Measurements from ENCODE around the gene MFAP2. TPM values are rescaled to one million over a fixed set of nuclear protein-coding genes. Genes with fewer than 3 reads are reported as not detected.
"Not testable (repeated sequence)": the region's sequence is repeated elsewhere in the genome, so short reads cannot be mapped to it uniquely, and the experiment has no call there.

Gene MFAP2
- total RNA-seq, 1 donor from 2014 or later, result 170 TPM

DNA sequence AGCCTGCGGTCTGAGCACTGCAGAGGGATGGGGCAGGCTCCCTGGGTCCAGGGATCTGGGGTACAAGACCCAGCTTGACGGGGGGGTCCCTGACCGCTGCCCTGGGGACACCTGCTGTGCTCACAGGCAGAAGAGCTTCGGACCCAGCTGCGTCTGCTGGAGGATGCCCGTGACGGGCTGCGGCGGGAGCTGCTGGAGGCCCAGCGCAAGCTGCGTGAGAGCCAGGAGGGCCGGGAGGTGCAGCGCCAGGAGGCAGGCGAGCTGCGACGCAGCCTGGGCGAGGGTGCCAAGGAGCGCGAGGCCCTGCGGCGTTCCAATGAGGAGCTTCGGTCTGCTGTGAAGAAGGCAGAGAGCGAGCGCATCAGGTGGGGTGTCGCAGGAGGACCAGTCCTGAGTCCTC, 25.2 kb downstream of the MFAP2 start:
- Mint-ChIP-seq H3K4me1 (ENCODE audit: low read depth) (peaks cover under 1% of the 10 kb centered on the region), H3K4me3 (ENCODE audit: low read depth) (no peak overlapping the region), H3K9me3 (ENCODE audit: low read depth) (no peaks in the 10 kb centered on the region), H3K36me3 (ENCODE audit: insufficient read depth) (no peaks in the 10 kb centered on the region), H3K27me3 (no peaks in the 10 kb centered on the region), H3K27ac (no peak overlapping the region)
- TF ChIP-seq, protein P1, sequence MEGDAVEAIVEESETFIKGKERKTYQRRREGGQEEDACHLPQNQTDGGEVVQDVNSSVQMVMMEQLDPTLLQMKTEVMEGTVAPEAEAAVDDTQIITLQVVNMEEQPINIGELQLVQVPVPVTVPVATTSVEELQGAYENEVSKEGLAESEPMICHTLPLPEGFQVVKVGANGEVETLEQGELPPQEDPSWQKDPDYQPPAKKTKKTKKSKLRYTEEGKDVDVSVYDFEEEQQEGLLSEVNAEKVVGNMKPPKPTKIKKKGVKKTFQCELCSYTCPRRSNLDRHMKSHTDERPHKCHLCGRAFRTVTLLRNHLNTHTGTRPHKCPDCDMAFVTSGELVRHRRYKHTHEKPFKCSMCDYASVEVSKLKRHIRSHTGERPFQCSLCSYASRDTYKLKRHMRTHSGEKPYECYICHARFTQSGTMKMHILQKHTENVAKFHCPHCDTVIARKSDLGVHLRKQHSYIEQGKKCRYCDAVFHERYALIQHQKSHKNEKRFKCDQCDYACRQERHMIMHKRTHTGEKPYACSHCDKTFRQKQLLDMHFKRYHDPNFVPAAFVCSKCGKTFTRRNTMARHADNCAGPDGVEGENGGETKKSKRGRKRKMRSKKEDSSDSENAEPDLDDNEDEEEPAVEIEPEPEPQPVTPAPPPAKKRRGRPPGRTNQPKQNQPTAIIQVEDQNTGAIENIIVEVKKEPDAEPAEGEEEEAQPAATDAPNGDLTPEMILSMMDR (IDR thresholded peaks at IDR 0.05; ENCODE audit: unreplicated experiment), result no peak
- no peak for DNase-seq (ENCODE audit: low spot score, unreplicated experiment)

DNA sequence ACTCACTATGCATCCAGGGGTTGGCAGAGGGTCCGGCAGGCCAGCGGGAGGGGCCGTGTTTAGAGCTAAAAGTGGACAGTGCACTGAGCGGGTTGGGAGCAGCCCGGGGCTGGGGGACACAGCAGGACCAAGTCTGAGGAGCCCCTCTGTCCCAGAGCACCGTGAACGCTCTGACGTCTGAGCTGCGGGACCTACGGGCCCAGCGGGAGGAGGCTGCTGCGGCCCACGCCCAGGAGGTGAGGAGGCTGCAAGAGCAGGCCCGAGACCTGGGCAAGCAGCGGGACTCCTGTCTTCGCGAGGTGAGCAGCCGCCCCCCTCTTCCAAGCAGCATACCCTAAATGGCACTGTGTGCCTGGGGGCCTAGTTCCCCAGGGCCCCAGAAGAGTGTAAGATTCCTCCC, 25.8 kb downstream of the MFAP2 start:
- H3K4me3 Mint-ChIP-seq (ENCODE audit: low read depth), result no peak overlapping the region

DNA sequence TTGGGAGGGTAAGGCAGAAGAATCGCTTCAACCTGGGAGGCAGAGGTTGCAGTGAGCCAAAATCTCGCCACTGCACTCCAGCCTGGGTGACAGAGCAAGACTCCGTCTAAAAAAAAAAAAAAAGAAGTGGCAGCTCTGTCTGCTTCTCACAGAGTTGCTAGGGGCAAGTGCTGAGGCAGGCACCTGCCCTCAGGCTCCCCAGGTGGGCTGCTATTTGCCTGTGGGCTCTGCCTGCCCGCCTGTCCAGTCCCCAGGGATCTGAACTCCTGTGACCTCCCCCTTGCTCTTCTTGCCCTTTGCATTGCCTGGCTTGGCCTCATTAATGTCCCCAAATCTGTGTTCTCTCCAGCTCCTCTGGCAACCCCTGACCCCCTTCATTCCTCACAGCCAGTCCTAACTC, 28.0 kb downstream of the MFAP2 start:
- not testable (repeated sequence) for H3K4me3 Mint-ChIP-seq (ENCODE audit: low read depth); H3K36me3 Mint-ChIP-seq (ENCODE audit: insufficient read depth); H3K9me3 Mint-ChIP-seq (ENCODE audit: low read depth); H3K27me3 Mint-ChIP-seq; H3K4me1 Mint-ChIP-seq (ENCODE audit: low read depth); H3K27ac Mint-ChIP-seq; DNase-seq (ENCODE audit: low spot score, unreplicated experiment)

More for the DNA sequence above, 25.8 kb downstream of the MFAP2 start:
- Mint-ChIP-seq H3K4me1 (ENCODE audit: low read depth) (no peaks in the 10 kb centered on the region), H3K27me3 (no peaks in the 10 kb centered on the region), H3K27ac (no peak overlapping the region), H3K36me3 (ENCODE audit: insufficient read depth) (no peaks in the 10 kb centered on the region), H3K9me3 (ENCODE audit: low read depth) (no peaks in the 10 kb centered on the region)
- TF ChIP-seq, protein P1 (IDR thresholded peaks at IDR 0.05; ENCODE audit: unreplicated experiment), result no peak
- DNase-seq (ENCODE audit: low spot score, unreplicated experiment), result no peak

DNA sequence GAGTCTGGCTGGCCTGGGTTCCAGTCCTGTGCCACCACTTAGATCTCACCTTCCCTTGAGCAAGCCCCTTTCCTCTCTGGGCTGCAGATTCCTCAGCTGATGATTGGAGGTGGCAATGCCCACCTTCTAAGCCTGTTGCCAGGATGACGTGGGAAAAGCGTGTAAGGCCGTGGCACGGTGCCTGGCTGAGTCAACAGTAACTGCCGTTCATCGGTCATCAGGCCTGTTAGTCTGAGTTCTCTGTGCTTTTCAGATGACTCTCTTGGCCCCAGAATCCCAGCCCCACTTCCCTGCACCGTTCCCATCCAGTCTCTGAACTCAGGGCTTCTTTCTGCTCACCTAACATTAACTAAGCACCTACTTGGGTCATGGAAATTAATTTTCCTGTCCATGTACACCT, 31.4 kb downstream of the MFAP2 start:
- DNase-seq (ENCODE audit: low spot score, unreplicated experiment); H3K36me3 Mint-ChIP-seq (ENCODE audit: insufficient read depth); H3K27me3 Mint-ChIP-seq; H3K4me3 Mint-ChIP-seq (ENCODE audit: low read depth); H3K9me3 Mint-ChIP-seq (ENCODE audit: low read depth); H3K4me1 Mint-ChIP-seq (ENCODE audit: low read depth); H3K27ac Mint-ChIP-seq: not testable (repeated sequence)

DNA sequence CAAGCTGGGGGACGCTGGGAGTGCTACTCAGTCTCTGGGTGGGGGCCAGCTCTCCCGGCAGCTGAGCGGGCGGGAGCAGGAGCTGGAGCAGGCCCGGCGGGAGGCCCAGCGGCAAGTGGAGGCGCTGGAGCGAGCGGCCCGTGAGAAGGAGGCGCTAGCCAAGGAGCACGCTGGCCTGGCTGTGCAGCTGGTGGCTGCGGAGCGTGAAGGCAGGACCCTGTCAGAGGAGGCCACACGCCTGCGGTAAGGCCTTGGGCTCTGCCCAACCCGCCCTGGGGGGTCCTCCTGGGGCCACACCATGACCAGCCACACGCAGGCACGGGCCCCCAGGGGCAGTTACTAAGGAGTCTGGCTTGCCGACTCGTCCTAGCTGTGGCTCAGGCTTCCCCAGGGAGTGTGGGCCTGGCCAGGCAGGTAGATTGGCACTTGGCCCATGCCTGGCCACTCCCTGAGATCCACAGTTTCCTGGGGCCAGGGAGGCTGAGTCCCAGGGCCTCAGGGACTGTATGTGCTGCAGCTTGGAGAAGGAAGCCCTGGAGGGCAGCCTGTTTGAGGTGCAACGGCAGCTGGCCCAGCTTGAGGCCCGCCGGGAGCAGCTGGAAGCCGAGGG, 32.0 kb downstream of the MFAP2 start:
- not testable (repeated sequence) for DNase-seq (ENCODE audit: low spot score, unreplicated experiment); H3K27ac Mint-ChIP-seq

DNA sequence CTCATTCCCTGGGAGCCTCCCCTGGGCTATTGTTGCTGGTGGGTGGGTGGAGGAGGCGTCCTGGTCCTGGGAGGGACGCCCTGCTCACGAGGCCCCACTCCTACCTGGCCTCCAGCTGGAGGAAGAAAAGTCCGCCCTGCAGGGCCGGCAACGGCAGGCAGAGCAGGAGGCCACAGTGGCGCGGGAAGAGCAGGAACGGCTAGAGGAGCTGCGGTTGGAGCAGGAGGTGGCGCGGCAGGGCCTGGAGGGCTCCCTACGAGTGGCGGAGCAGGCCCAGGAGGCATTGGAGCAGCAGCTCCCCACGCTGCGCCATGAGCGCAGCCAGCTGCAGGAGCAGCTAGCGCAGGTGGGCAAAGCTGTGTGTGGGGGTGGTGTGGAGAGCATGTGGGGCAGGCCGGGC, 33.8 kb downstream of the MFAP2 start:
- Mint-ChIP-seq H3K27me3 (no peaks in the 10 kb centered on the region), H3K36me3 (ENCODE audit: insufficient read depth) (peaks cover 3% of the 10 kb centered on the region), H3K4me3 (ENCODE audit: low read depth) (no peak overlapping the region), H3K27ac (no peak overlapping the region), H3K9me3 (ENCODE audit: low read depth) (no peaks in the 10 kb centered on the region), H3K4me1 (ENCODE audit: low read depth) (no peaks in the 10 kb centered on the region)
- no peak for DNase-seq (ENCODE audit: low spot score, unreplicated experiment)
- TF ChIP-seq, protein P1 (IDR thresholded peaks at IDR 0.05; ENCODE audit: unreplicated experiment), result no peak

More for the DNA sequence above, 32.0 kb downstream of the MFAP2 start:
- not testable (repeated sequence) for H3K4me1 Mint-ChIP-seq (ENCODE audit: low read depth); H3K27me3 Mint-ChIP-seq; H3K9me3 Mint-ChIP-seq (ENCODE audit: low read depth); H3K36me3 Mint-ChIP-seq (ENCODE audit: insufficient read depth); H3K4me3 Mint-ChIP-seq (ENCODE audit: low read depth)

DNA sequence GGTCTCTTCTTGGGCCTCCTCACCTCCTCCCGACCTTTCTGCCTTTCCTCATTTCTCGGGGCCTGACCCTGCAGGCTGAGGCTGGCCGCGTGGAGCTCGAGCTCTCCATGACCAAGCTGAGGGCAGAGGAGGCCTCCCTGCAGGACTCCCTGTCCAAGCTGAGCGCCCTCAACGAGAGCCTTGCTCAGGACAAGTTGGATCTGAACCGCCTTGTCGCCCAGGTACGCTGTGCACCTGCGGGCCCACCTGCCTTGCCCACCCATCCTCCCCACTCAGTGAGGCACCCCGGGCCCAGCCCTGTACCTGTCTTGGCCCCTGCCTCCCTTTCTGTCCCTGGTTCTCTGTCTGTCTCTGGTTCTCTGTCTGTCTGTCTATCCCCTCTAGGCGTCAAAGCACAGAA, 34.2 kb downstream of the MFAP2 start:
- H3K27ac Mint-ChIP-seq; H3K36me3 Mint-ChIP-seq (ENCODE audit: insufficient read depth); DNase-seq (ENCODE audit: low spot score, unreplicated experiment); H3K4me3 Mint-ChIP-seq (ENCODE audit: low read depth); H3K9me3 Mint-ChIP-seq (ENCODE audit: low read depth); H3K4me1 Mint-ChIP-seq (ENCODE audit: low read depth); H3K27me3 Mint-ChIP-seq: not testable (repeated sequence)

DNA sequence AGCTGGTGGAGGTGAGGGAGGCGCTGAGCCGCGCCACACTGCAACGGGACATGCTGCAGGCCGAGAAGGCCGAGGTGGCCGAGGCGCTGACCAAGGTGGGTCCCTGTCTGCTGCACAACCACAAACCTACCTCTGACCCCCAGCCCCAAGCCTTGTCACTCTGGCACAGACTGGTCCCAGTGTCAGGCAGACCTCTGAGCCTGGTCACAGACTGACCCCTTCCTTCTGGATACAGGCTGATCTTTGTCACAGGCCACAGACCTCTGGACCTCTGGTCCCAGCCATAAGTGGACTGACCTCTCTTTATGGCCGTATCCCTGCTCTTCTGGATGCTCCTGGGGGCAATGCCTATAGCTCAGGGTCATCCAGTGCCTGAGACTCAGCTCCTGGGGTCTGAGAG, 34.9 kb downstream of the MFAP2 start:
- not testable (repeated sequence) for H3K27me3 Mint-ChIP-seq; H3K9me3 Mint-ChIP-seq (ENCODE audit: low read depth); H3K4me1 Mint-ChIP-seq (ENCODE audit: low read depth); H3K36me3 Mint-ChIP-seq (ENCODE audit: insufficient read depth); H3K4me3 Mint-ChIP-seq (ENCODE audit: low read depth); H3K27ac Mint-ChIP-seq; DNase-seq (ENCODE audit: low spot score, unreplicated experiment)

Data from progenitor cell of endocrine pancreas (in vitro differentiated cells).